HG03571 (cell line): Measurements from ENCODE around the gene KIF3B.
"Not testable (repeated sequence)": the region's sequence is repeated elsewhere in the genome, so short reads cannot be mapped to it uniquely, and the experiment has no call there.

ENCODE experiments used
- ATAC-seq: cut with Tn5 transposase; IDR thresholded peaks from one replicate; pipeline ENCODE4 v1.9.1; 2021; ENCODE audit not compliant: unreplicated experiment

KIF3B gene

GRCh38 chr20:32355417-32355841, 78.0 kb downstream of the KIF3B start:
- no peak for ATAC-seq

DNA sequence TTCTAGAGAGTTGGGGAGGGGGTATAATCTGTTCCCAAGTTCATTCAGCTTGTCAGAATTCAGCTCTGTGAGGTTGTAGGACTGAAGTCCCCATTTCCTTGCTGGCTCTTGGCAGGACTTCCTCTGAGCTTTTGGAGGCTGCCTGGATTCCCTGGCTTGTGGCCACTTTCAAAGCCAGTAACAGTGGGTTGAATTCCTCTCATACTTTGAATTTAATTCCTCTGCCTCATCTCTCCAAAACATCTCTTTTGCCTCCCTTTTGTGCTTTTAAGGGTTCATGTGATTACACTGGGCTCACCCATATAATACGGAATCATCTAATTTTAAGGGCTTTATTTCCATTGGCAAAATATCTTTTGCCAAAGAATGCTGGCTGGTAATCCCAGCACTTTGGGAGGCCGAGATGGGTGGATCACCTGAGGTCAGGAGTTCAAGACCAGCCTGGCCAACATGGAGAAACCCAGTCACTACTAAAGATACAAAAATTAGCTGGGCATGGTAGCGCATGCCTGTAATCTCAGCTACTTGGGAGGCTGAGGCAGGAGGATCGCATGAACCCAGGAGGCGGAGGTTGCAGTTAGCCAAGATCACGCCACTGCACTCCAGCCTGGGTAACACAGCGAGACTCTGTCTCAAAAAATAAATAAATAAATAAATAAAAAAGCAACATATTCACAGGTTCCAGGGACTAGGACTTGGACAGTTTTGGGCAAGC, 78.6 kb downstream of the KIF3B start:
- ATAC-seq, result not testable (repeated sequence)

DNA sequence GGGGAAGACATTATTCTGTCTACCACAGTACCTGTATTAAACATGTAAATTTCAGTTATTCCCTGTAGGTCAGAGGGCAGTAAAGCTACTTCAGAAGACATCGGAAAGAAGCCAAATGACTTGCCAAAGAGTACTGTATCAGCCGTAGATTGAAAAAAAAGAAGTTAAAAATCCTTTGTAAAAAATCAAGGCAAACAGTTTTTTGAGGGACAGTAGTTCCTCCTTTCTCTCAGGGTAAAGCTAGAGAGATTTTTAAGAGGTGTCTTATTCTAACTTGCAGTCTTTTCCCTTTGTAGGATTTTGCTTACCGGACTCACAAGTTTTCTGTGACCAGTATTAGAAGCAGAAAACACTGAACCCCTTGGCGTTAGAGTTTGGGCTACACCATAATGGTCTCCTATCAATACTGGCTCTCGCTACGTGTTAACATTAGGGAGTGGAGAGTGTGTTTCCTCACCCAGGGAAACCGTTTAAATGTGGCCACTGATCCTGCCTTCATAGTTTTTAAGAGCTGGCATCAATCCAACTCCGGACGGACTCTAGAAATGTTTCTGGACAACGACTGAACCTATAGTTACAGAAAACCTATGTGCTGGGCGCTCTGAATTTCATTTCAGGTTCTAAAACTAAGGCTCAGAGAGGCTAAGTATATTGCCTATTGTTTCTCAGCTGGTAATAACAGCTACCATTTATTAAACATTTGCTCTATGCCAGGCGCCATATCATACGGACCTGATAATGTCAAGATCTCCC, 79.3 kb downstream of the KIF3B start:
- no peak for ATAC-seq

GRCh38 chr20:32357375-32357868, 80.0 kb downstream of the KIF3B start:
- no peak for ATAC-seq

GRCh38 chr20:32357869-32358631, 80.6 kb downstream of the KIF3B start, which contains the start of gene ASXL1:
ASXL1 (plus strand) TSS chr20:32358331; CDS start chr20:32358776, 445 bp downstream.
- peak; percentile 77 for ATAC-seq

DNA sequence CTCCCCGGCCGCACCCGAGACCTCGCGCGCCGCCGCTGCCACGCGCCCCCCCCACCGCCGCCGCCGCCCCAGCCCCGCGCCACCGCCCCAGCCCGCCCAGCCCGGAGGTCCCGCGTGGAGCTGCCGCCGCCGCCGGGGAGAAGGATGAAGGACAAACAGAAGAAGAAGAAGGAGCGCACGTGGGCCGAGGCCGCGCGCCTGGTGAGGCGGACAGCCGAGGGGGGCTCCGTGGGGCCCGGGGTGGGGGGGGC, 81.1 kb downstream of the KIF3B start:
- no peak for ATAC-seq

DNA sequence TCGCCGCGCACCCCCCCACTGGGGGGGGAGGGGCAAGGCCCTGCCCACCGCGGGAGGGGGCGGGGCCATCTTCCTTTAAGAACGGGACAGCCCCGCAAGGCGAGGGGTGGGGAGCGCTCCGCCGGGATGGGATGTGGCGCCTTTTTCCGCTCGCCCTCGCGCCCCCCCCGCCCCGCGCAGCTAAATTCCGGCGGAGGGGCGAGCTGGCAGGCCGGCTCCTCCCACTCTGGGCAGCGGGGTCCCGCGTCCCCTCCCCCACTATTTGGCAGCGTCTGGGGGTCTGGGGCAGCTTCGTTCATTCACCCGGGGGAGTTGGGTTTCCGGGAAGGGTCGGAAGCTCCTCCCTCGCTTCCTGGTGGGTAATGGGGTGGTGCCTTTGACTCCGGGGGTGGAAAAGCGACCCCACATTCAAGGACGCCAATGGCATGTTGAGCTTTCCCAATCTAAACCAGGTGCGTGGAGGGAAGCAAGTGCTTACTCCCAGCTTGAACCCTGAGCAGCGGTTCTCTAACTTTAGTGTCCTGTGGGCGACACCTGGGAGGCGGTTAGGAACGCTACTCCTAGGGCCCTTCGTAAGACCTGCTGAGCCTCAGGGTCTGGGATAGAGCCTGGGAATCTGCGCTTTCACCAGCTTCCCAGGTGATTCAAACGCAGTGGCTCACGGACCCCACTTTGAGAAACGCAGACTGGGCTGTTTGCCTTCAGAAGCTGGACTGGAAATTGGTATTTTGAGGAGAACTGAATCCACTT, 81.6 kb downstream of the KIF3B start:
- ATAC-seq, result no peak

DNA sequence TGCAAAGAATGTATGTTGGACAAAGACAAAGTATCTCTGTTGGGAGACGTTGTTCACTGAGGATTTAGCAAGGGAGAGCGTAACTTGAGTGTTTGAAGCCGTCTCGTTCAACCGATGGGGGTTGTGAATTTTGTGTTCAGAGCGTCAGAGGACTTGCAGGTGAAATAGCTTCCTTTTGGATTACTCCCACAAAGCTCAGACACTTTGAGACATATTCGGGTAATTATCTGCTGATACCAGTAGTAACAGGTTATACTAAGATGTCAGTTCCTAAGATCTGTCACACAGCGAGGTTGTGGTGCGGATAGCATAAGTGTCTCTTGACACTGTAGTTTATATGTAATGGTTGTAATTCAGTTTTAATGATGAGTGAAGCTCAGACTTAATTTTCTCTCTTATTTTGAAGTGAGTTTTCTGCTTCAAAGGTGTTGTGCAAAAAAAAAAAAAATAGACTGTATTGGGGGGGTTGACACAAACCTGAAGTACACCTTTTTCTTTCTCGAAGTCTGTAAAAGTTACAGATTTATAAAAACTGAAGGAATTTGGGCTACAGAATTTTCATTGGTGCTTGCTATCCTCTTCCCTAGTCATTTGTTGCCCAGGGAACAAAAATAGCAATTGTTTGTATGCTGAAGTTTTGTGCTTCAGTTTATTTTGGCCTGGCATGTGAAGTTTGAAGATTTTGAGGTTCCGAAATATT, 82.3 kb downstream of the KIF3B start:
- ATAC-seq, result no peak

DNA sequence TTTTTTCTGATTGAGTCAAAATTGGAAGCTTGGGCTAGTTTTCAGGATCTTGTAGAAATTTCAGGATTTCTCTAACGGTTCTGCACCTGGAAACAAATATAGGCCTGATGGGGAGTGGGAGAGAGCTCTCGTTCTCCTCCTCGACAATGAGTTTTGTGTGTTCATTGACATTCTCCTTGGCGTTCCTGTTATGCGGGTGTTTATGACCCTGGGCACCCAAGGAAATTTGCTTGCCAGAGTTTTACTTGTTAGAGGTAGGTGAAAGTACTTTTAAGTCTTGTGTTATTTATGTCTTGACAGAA, 82.8 kb downstream of the KIF3B start:
- ATAC-seq, result no peak

GRCh38 chr20:32362901-32363364, 85.5 kb downstream of the KIF3B start:
- ATAC-seq, result no peak

DNA sequence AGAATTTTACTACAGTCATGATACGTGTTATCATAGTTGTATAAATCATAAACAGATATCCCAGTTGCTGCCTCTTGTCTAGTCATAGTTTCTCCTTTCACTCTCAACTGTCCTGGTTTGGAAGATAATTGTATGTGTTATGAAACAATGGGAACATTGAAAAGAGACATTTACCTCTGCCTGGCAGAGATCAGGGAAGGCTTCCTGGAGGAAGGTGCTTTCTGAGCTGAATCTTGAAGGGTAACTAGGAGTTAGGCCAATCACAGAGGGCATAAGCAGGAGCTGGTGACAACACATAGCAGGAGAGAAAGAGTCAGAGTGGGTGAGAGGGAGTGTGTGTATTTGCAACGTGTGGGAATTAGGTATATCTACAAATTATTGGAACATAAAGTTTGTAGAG, 86.0 kb downstream of the KIF3B start:
- no peak for ATAC-seq

- ATAC-seq, result no peak
Observed at GRCh38 chr20:32364554-32365208, 87.2 kb downstream of the KIF3B start.

- no peak for ATAC-seq
Observed at GRCh38 chr20:32365564-32365963, 88.1 kb downstream of the KIF3B start.

GRCh38 chr20:32366380-32366779, 88.9 kb downstream of the KIF3B start:
- ATAC-seq, result no peak

DNA sequence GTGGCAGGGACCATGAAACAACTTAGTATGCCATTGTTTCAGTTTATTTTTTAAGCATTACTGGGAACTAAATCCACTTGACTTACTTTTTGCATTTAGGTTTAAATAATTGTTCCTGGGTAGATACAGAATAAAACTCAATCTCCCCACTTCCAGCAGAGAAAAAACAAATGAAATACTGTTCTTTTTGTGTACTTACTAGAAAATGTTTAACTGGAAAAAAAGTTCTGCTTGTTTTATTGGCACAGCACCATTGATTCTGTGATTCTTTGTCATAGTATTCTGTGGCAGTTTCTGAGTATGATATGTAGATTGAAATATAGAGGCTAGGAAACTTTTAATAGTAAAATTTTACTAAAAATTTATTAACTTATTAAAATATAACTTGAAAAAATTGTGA, 90.9 kb downstream of the KIF3B start:
- ATAC-seq, result no peak

GRCh38 chr20:32368925-32369324, 91.5 kb downstream of the KIF3B start:
- ATAC-seq, result no peak

GRCh38 chr20:32370897-32371296, 93.4 kb downstream of the KIF3B start:
- ATAC-seq, result no peak

GRCh38 chr20:32378461-32378860, 101.0 kb downstream of the KIF3B start:
- ATAC-seq, result no peak

- not testable (repeated sequence) for ATAC-seq
Observed at GRCh38 chr20:32380037-32380436, 102.6 kb downstream of the KIF3B start.

GRCh38 chr20:32380745-32381144, 103.3 kb downstream of the KIF3B start:
- no peak for ATAC-seq
